Measurements from ENCODE around the gene RLIM.
"Not testable (repeated sequence)": the region's sequence is repeated elsewhere in the genome, so short reads cannot be mapped to it uniquely, and the experiment has no call there.

RLIM gene

GRCh38 chrX:74614093-74614909 is at the start of gene RLIM:
Gene RLIM (minus strand): TSS chrX:74614624. CDS start chrX:74595977, 18,647 bp downstream.
- peak; percentile 94 to 96 (median 95) for DNase-seq

GRCh38 chrX:74656079-74656745 is 41.8 kb upstream of the RLIM start:
- no peak for DNase-seq

- DNase-seq: not testable (repeated sequence)
Observed at GRCh38 chrX:74654953-74655352, 40.5 kb upstream of the RLIM start.

GRCh38 chrX:74636749-74637314 is 22.4 kb upstream of the RLIM start:
- DNase-seq: no peak

GRCh38 chrX:74613370-74614092 is 893 bp downstream of the RLIM start:
- DNase-seq: peak; percentile 10 to 38 (median 29)

- DNase-seq: no peak
Observed at GRCh38 chrX:74606799-74607198, 7.6 kb downstream of the RLIM start.

GRCh38 chrX:74606342-74606741 is 8.1 kb downstream of the RLIM start:
- DNase-seq: no peak

- no peak for DNase-seq
Observed at GRCh38 chrX:74603040-74603439, 11.4 kb downstream of the RLIM start.

- no peak for DNase-seq
Observed at GRCh38 chrX:74602142-74602541, 12.3 kb downstream of the RLIM start.

- DNase-seq: peak in 1 of 3 donors; percentile 8
Observed at GRCh38 chrX:74593593-74593992, 20.8 kb downstream of the RLIM start.

GRCh38 chrX:74585766-74586165 is 28.7 kb downstream of the RLIM start:
- no peak for DNase-seq

GRCh38 chrX:74579597-74580198 is 34.7 kb downstream of the RLIM start:
- DNase-seq: no peak

GRCh38 chrX:74578137-74578536 is 36.3 kb downstream of the RLIM start:
- no peak for DNase-seq

- DNase-seq: no peak
Observed at GRCh38 chrX:74557378-74557777, 57.0 kb downstream of the RLIM start.

- no peak for DNase-seq
Observed at GRCh38 chrX:74551934-74552333, 62.5 kb downstream of the RLIM start.

GRCh38 chrX:74550295-74550802 is 64.1 kb downstream of the RLIM start:
- DNase-seq: peak; percentile 80 to 88 (median 83)

GRCh38 chrX:74546984-74547383 is 67.4 kb downstream of the RLIM start:
- DNase-seq: no peak

- no peak for DNase-seq
Observed at GRCh38 chrX:74545880-74546523, 68.4 kb downstream of the RLIM start.

GRCh38 chrX:74540635-74541249 is 73.7 kb downstream of the RLIM start:
- no peak for DNase-seq

- DNase-seq: peak; percentile 3 to 21 (median 11)
Observed at GRCh38 chrX:74536832-74537371, 77.5 kb downstream of the RLIM start.

- peak; percentile 63 to 89 (median 87) for DNase-seq
Observed at GRCh38 chrX:74536152-74536831, 78.1 kb downstream of the RLIM start.
